Body of pancreas (tissue), 4 donors: ENCODE data around the gene TBCK. TPM values are rescaled to one million over a fixed set of nuclear protein-coding genes. Genes with fewer than 3 reads are reported as not detected.
A peak's percentile ranks its signal among the peaks of the same experiment; 100 is the strongest.

ENCODE experiments used
- ATAC-seq: fragments of 150-250 bp; one replicate; pipeline ENCODE4 v1.9.1; 2016
- DNase-seq, 4 donors: peaks; one replicate each; pipeline ENCODE4 v3.0.0-alpha.2; 2019
- H3K27ac ChIP-seq, 4 donors: fragments of 200-600 bp; sonication (generic); 1 replicate in 3 of 4; 2 replicates in 1 of 4; pipeline versions ENCODE4 v1.5.1 to v1.6.1; 2016 to 2019; ENCODE audit warnings: mild to moderate bottlenecking in 1 of 4, mixed read lengths in 1 of 4, moderate library complexity in 1 of 4
- H3K27me3 ChIP-seq, 2 donors: fragments of 200-600 bp; sonication (generic); one replicate each; pipeline ENCODE4 v1.6.0; 2016; ENCODE audit warnings: mild to moderate bottlenecking in 1 of 2
- H3K36me3 ChIP-seq, 2 donors: fragments of 200-600 bp; sonication (generic); replicated peaks in 1 of 2; 2 replicates each; pipeline ENCODE4 v1.5.1; 2016; ENCODE audit warnings: low read depth in 2 of 2; ENCODE audit not compliant: insufficient read depth in 1 of 2
- H3K4me1 ChIP-seq: fragments of 200-600 bp; sonication (generic); one replicate; pipeline ENCODE4 v1.6.0; 2016
- H3K4me3 ChIP-seq, 2 donors: fragments of 200-600 bp; sonication (generic); 1 replicate in 1 of 2; 2 replicates in 1 of 2; pipeline ENCODE4 v1.5.1; 2016 to 2019
- H3K9me3 ChIP-seq, 3 donors: fragments of 200-600 bp; sonication (generic); 1 replicate in 2 of 3; 2 replicates in 1 of 3; pipeline ENCODE4 v1.5.1; 2016
- POLR2A ChIP-seq, 3 donors: fragments of 450-650 bp; IDR thresholded peaks; one replicate each; pipeline ENCODE4 v1.6.1; 2016; ENCODE audit warnings: antibody characterized with exemption in 3 of 3, mild to moderate bottlenecking in 2 of 3
- WGBS, 2 donors: methylation state at CpG; one replicate each; pipeline ENCODE4 v1.1.5; 2017; 5-methylcytosine and 5-hydroxymethylcytosine counted together
- intact Hi-C: fragments of 100-400 bp; cut with DNase I; formaldehyde crosslinking; loops from one replicate; pipeline ENCODE4 v1.15.1; 2023
- total RNA-seq, 2 donors: library from RNA; depleted of rRNA; stranded (reverse); fragments of >200 nt; gene quantifications; one replicate each; pipeline ENCODE4 v1.1.0, GENCODE V29; 2016
- TF ChIP-seq, protein P1 (sequence below), 7 experiments: fragments of 450-650 bp in 4 of 7; fragments of 200-600 bp in 3 of 7; sonication (generic) in 3 of 7; IDR thresholded peaks; one replicate each; pipeline ENCODE4 v1.5.1; 2016 to 2019; ENCODE audit warnings: antibody characterized with exemption in 7 of 7

TBCK gene
- total RNA-seq, 2 donors from 2014 or later = 24.7 to 28.5 TPM

- no peaks in the 10 kb centered on the region for H3K36me3 ChIP-seq
- H3K4me1 ChIP-seq = no peaks in the 10 kb centered on the region
- intact Hi-C loops = no loop called here
- H3K4me3 ChIP-seq = no peak overlapping the region
- no peak for DNase-seq
- WGBS, 2 donors = 91 to 100% methylated on average over 3 to 5 of the region's 5 CpGs
- no peaks in the 10 kb centered on the region for H3K27me3 ChIP-seq
- no peak overlapping the region for H3K27ac ChIP-seq
- no peak for ATAC-seq
- TF ChIP-seq, protein P1, sequence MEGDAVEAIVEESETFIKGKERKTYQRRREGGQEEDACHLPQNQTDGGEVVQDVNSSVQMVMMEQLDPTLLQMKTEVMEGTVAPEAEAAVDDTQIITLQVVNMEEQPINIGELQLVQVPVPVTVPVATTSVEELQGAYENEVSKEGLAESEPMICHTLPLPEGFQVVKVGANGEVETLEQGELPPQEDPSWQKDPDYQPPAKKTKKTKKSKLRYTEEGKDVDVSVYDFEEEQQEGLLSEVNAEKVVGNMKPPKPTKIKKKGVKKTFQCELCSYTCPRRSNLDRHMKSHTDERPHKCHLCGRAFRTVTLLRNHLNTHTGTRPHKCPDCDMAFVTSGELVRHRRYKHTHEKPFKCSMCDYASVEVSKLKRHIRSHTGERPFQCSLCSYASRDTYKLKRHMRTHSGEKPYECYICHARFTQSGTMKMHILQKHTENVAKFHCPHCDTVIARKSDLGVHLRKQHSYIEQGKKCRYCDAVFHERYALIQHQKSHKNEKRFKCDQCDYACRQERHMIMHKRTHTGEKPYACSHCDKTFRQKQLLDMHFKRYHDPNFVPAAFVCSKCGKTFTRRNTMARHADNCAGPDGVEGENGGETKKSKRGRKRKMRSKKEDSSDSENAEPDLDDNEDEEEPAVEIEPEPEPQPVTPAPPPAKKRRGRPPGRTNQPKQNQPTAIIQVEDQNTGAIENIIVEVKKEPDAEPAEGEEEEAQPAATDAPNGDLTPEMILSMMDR (IDR thresholded peaks at IDR 0.05) = no peak
- no peak for TF ChIP-seq POLR2A (IDR thresholded peaks at IDR 0.05)
- H3K9me3 ChIP-seq = no peaks in the 10 kb centered on the region
These were observed 107.2 kb downstream of the TBCK start for GRCh38 chr4:106208481-106209460.

GRCh38 chr4:106201373-106201772 is 114.6 kb downstream of the TBCK start:
- Histone ChIP-seq H3K27ac (no peak overlapping the region), H3K4me1 (no peaks in the 10 kb centered on the region), H3K4me3 (no peak overlapping the region), H3K36me3 (no peaks in the 10 kb centered on the region), H3K9me3 (no peaks in the 10 kb centered on the region), H3K27me3 (no peaks in the 10 kb centered on the region)
- TF ChIP-seq POLR2A (IDR thresholded peaks at IDR 0.05) = no peak
- TF ChIP-seq, protein P1 (IDR thresholded peaks at IDR 0.05) = peak in 5 of 7 experiments; percentile 23 to 29 (median 27)
- no peak for DNase-seq
- intact Hi-C loops = no loop called here
- no peak for ATAC-seq

GRCh38 chr4:106195435-106195950 is 120.5 kb downstream of the TBCK start:
- no peaks in the 10 kb centered on the region for H3K27me3 ChIP-seq
- H3K9me3 ChIP-seq = no peaks in the 10 kb centered on the region
- no peaks in the 10 kb centered on the region for H3K4me1 ChIP-seq
- DNase-seq (no peak), ATAC-seq (no peak)
- intact Hi-C loops = no loop called here
- H3K36me3 ChIP-seq = peaks cover 0 to 1% of the 10 kb centered on the region in 2 donors
- no peak overlapping the region for H3K27ac ChIP-seq
- H3K4me3 ChIP-seq = no peak overlapping the region
- WGBS, 2 donors = 84 to 89% methylated on average over 1 of the region's 1 CpG
- no peak for TF ChIP-seq POLR2A (IDR thresholded peaks at IDR 0.05)
- TF ChIP-seq, protein P1 (IDR thresholded peaks at IDR 0.05) = no peak

GRCh38 chr4:106194801-106195200 is 121.2 kb downstream of the TBCK start:
- H3K4me3 ChIP-seq = no peak overlapping the region
- intact Hi-C loops = no loop called here
- no peaks in the 10 kb centered on the region for H3K9me3 ChIP-seq
- H3K27me3 ChIP-seq = no peaks in the 10 kb centered on the region
- H3K4me1 ChIP-seq = no peaks in the 10 kb centered on the region
- DNase-seq = no peak
- no peak for TF ChIP-seq POLR2A (IDR thresholded peaks at IDR 0.05)
- TF ChIP-seq, protein P1 (IDR thresholded peaks at IDR 0.05) = no peak
- 91 to 100% methylated on average over 1 of the region's 1 CpG for WGBS, 2 donors
- H3K36me3 ChIP-seq = peaks cover 0 to 1% of the 10 kb centered on the region in 2 donors
- no peak for ATAC-seq
- no peak overlapping the region for H3K27ac ChIP-seq
